Right lobe of liver (tissue), 6 donors: ENCODE measurements around the gene LENG9. TPM values are rescaled to one million over a fixed set of nuclear protein-coding genes. Genes with fewer than 3 reads are reported as not detected.
"Not testable (repeated sequence)": the region's sequence is repeated elsewhere in the genome, so short reads cannot be mapped to it uniquely, and the experiment has no call there.

Experiments
- ATAC-seq, 4 donors: fragments of 200-7000 bp; cut with Tn5 transposase; one replicate each; pipeline ENCODE4 v1.9.1; 2020; ENCODE audit warnings: mild to moderate bottlenecking in 4 of 4, moderate library complexity in 4 of 4
- DNase-seq, 3 donors: peaks; one replicate each; pipeline ENCODE4 v3.0.0-alpha.2; 2020
- H3K27ac ChIP-seq, 3 donors: fragments of 200-600 bp; one replicate each; pipeline ENCODE4 v1.8.0; 2022
- H3K27me3 ChIP-seq, 2 donors: fragments of 200-600 bp; one replicate each; pipeline ENCODE4 v1.8.0; 2022
- H3K36me3 ChIP-seq, 4 donors: fragments of 200-600 bp; sonication (generic) in 1 of 4; one replicate each; pipeline versions ENCODE4 v1.5.1 to v1.8.0; 2017 to 2022; ENCODE audit warnings: control low read depth in 1 of 4
- H3K4me1 ChIP-seq, 4 donors: fragments of 200-600 bp; sonication (generic) in 1 of 4; one replicate each; pipeline versions ENCODE4 v1.5.1 to v1.8.0; 2017 to 2022; ENCODE audit warnings: control low read depth in 1 of 4
- H3K4me3 ChIP-seq, 3 donors: fragments of 200-600 bp; one replicate each; pipeline ENCODE4 v1.8.0; 2022
- H3K9me3 ChIP-seq, 4 donors: fragments of 200-600 bp; sonication (generic) in 1 of 4; one replicate each; pipeline versions ENCODE4 v1.5.1 to v1.8.0; 2017 to 2022; ENCODE audit warnings: control low read depth in 1 of 4
- POLR2A ChIP-seq: fragments of 450-650 bp; IDR thresholded peaks from one replicate; pipeline ENCODE4 v1.6.1; 2017; ENCODE audit warnings: antibody characterized with exemption, mild to moderate bottlenecking
- WGBS: methylation state at CpG from one replicate; pipeline ENCODE4 v1.1.6; 2018; ENCODE audit warnings: low coverage, low lambda C conversion rate; ENCODE audit not compliant: insufficient coverage; ENCODE audit errors: missing lambda C conversion rate; 5-methylcytosine and 5-hydroxymethylcytosine counted together
- intact Hi-C, 2 donors: fragments of 100-400 bp; cut with DNase I; formaldehyde crosslinking; loops; one replicate each; pipeline versions ENCODE4 v1.11.2 to v1.14.1; 2022
- total RNA-seq, 6 experiments: library from RNA; depleted of rRNA in 2 of 6; stranded (reverse); fragments of >200 nt in 2 of 6; fragmentation: NEBNext Ultra II Directional in 3 of 6; extraction: Animal tissue kit (Norgen Biotek cat#: 25700) in 3 of 6; gene quantifications; one replicate each; pipeline versions ENCODE4 v1.1.0 to v1.2.4, GENCODE V29; 2016 to 2023
- TF ChIP-seq, protein P1 (sequence below), 4 donors: fragments of 200-600 bp in 3 of 4; fragments of 450-650 bp in 1 of 4; IDR thresholded peaks; one replicate each; pipeline versions ENCODE4 v1.5.1 to v1.8.0; 2016 to 2022; ENCODE audit warnings: antibody characterized with exemption in 4 of 4, mild to moderate bottlenecking in 2 of 4
- donor health status: DM: no; HTN: yes; CAD: no.
- donor health status: DM: no; HTN: no; CAD: no.
- donor health status: DM: no; HTN: no; CAD: no.
- donor health status: DM: no; HTN: yes; CAD: no.
- donor health status: DM: no; HTN: yes; CAD: no.

Gene LENG9
- total RNA-seq, 6 experiments from 2014 or later = 1.5 to 5.7 (median 3.3) TPM

- H3K36me3 ChIP-seq = peaks cover 17 to 38% (median 26%) of the 10 kb centered on the region in 4 donors
- H3K4me3 ChIP-seq = peak overlapping the region; percentile 88 to 98 (median 93)
- DNase-seq (no peak), ATAC-seq (no peak)
- H3K4me1 ChIP-seq = peaks cover 0 to 35% (median 5%) of the 10 kb centered on the region in 4 donors
- intact Hi-C loops = no loop called here
- WGBS = 0% methylated on average over 12 of the region's 21 CpGs
- H3K9me3 ChIP-seq = no peaks in the 10 kb centered on the region
- peak overlapping the region; percentile 79 to 95 (median 87) for H3K27ac ChIP-seq
- TF ChIP-seq, protein P1, sequence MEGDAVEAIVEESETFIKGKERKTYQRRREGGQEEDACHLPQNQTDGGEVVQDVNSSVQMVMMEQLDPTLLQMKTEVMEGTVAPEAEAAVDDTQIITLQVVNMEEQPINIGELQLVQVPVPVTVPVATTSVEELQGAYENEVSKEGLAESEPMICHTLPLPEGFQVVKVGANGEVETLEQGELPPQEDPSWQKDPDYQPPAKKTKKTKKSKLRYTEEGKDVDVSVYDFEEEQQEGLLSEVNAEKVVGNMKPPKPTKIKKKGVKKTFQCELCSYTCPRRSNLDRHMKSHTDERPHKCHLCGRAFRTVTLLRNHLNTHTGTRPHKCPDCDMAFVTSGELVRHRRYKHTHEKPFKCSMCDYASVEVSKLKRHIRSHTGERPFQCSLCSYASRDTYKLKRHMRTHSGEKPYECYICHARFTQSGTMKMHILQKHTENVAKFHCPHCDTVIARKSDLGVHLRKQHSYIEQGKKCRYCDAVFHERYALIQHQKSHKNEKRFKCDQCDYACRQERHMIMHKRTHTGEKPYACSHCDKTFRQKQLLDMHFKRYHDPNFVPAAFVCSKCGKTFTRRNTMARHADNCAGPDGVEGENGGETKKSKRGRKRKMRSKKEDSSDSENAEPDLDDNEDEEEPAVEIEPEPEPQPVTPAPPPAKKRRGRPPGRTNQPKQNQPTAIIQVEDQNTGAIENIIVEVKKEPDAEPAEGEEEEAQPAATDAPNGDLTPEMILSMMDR (IDR thresholded peaks at IDR 0.05) = no peak
- TF ChIP-seq POLR2A = no peak
- no peaks in the 10 kb centered on the region for H3K27me3 ChIP-seq
These were observed 13.9 kb downstream of the LENG9 start for GRCh38 chr19:54449701-54450069.

- H3K4me1 ChIP-seq = peaks cover 0 to 37% (median 5%) of the 10 kb centered on the region in 4 donors
- peak within 1 kb of the TSS; percentile 88 to 98 (median 93) for H3K4me3 ChIP-seq
- no peaks in the 10 kb centered on the region for H3K9me3 ChIP-seq
- TF ChIP-seq POLR2A = peak; percentile 97
- TF ChIP-seq, protein P1 (IDR thresholded peaks at IDR 0.05) = no peak
- DNase-seq (peak; percentile 98 to 99 (median 98)), ATAC-seq (peak; percentile 92 to 96 (median 95))
- intact Hi-C loops = no loop called here
- under 1% methylated on average over 27 of the region's 96 CpGs for WGBS
- peaks cover 16 to 32% (median 20%) of the 10 kb centered on the region in 4 donors for H3K36me3 ChIP-seq
- H3K27ac ChIP-seq = peak within 1 kb of the TSS; percentile 79 to 95 (median 87)
- H3K27me3 ChIP-seq = no peaks in the 10 kb centered on the region
These were observed 14.5 kb downstream of the LENG9 start, which contains the start of gene LENG8 for GRCh38 chr19:54448774-54449700. Gene LENG8, plus strand, starts transcription at chr19:54449199. Its CDS starts 2,146 bp downstream, at chr19:54451345.

DNA sequence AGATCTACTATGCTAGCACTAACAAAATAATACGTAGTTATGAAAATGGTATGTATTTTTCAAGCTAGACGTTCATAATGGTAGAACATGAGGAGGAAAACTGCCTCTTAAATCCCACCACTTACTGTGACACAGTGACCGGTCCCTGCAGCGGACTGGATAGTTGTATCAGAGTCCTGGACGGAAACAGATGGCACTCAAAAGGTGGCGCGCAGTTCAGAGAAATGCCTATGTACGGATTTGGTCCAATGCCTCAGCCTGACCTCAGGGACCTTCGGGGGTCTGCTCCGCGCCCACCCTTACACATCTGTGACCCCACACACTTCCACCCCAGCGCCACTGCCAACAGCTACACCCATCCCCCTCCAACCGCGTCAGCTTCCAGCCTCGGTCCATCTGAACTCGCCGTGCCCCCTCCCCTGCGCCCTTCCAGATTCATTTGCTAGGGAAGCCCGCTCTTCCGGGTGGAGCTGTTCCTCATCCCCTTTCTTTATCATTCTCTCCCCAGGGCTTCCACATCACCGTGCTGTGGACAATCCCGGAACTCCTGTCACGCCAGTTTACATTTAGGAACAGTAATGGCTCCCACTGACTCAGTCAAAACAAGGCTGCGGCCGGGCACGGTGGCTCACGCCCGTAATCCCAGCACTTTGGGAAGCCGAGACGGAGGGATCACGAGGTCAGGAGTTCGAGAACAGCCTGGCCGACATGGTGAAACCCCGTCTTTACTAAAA lies 15.4 kb downstream of the LENG9 start:
- H3K9me3 ChIP-seq = no peaks in the 10 kb centered on the region
- peak overlapping the region; percentile 88 to 98 (median 93) for H3K4me3 ChIP-seq
- peak overlapping the region; percentile 72 to 95 (median 87) for H3K27ac ChIP-seq
- peak; percentile 34 to 41 (median 36) for ATAC-seq
- intact Hi-C loops = no loop called here
- 2% methylated on average over 25 of the region's 34 CpGs for WGBS
- H3K4me1 ChIP-seq = peaks cover 0 to 37% (median 5%) of the 10 kb centered on the region in 4 donors
- peak in 2 of 3 donors; percentile 61 to 66 for DNase-seq
- no peaks in the 10 kb centered on the region for H3K27me3 ChIP-seq
- TF ChIP-seq POLR2A = no peak
- TF ChIP-seq, protein P1 (IDR thresholded peaks at IDR 0.05) = no peak
- peaks cover 12 to 24% (median 14%) of the 10 kb centered on the region in 4 donors for H3K36me3 ChIP-seq

DNA sequence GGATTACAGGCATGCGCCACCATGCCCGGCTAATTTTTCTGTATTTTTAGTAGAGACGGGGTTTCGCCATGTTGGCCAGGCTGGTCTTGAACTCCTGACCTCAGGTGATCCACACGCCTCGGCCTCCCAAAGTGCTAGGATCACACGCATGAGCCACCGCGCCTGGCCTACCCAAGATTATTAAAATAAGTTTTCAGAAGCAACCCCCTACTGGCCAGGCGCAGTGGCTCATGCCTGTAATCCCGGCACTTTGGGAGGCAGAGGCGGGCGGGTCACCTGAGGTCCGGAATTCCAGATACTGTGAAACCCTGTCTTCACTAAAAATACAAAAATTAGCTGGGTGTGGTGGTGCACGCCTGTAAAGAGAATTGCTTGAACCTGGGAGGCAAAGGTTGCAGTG lies 17.2 kb downstream of the LENG9 start:
- H3K9me3 ChIP-seq, H3K27ac ChIP-seq, H3K4me3 ChIP-seq, ATAC-seq, H3K27me3 ChIP-seq, DNase-seq, H3K36me3 ChIP-seq, intact Hi-C loops: not testable (repeated sequence)
- H3K4me1 ChIP-seq = peaks cover 0 to 37% (median 5%) of the 10 kb centered on the region in 4 donors
- WGBS = 88% methylated on average over 1 of the region's 15 CpGs
